OCI-M2 (cell line): ENCODE results near the gene HNRNPLL.
A peak's percentile ranks its signal among the peaks of the same experiment; 100 is the strongest.
"Not testable (repeated sequence)": the region's sequence is repeated elsewhere in the genome, so short reads cannot be mapped to it uniquely, and the experiment has no call there.

Experiments used
- DNase-seq: peaks from one replicate; lab custom pipeline; 2025; ENCODE audit not compliant: unreplicated experiment; lab: John Stamatoyannopoulos, UW

HNRNPLL gene

DNA sequence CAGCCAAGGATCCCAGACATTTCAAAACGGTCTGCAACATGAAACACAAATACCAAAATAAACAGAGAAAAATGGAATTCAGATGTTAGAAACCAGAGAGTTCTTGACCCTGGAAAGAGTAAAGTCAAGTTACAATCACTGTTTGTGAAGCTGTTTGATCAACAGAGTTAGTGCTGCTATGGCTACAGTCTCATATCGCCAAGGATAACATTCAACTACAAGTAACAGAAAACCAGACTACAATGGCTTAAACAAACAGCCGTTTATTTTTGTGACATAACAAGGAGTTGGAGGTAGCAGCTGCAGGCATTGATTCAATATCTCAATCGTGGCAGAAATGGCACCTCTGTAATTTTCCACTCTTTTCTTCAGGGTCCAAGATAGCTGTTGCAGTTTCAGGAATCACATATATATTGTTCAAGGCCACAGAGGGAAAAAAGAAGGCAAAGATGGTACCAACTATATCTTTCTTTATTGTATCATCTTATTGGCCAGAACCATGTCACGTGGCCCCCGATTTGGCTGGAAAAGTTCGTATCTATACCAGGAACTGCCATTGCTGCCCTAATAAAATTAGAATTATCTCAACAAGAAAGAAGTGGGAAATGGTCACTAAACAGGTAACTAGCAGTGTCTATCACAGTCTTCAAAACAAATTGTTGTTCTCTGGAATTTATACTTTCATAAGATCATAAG, 17.7 kb upstream of the HNRNPLL start:
- no peak for DNase-seq

DNA sequence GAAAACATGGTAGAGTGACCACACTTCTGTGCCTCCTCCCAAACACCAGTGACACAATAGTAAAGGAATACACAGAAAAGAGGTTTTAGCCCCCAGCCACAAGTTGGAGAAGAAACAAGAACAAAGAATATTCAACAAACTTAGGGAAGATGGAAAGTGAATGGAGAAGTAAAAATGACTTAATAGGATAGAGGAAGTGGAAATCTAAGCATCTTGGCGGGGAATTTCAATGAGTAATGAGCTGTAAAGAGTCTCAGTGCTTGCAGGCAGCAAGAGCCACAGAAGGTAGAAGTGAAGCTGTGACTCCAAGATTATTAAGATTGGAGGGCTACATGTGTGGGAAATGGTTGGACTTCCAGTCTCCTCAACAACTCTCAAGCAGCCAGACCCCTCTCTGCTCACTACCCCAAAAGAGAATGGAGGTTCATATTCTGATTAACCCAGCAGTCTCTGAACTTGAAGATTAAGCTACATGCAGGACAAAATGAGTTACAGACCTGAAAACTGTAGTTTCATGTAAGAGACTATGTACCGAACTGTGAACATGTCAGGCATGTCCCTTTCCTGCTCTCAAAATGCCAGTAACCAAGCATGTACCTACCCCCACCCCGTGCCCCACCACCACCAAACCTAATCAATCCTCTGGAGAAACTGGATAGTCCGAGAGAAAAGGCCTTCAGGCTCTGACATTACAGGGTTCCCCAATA, 16.9 kb upstream of the HNRNPLL start:
- no peak for DNase-seq

DNA sequence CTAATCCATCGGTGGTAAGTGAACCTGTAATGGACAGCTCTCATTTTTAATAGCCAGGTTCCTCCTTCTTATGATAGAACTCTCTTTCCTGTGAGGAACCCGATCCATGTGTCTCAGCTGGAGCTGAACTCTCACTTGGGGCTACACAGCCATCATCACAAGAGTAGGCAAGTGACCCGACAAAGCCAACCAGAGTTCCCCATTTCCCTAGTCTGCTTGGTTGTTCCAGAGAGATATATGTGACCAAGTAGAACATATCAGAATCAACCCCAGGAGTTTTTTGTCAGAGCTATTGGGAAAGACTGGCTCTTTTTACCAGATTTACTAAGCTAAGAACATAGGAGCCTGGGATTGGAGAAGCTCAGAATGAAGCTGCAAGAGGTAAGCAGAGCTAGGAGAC, 14.6 kb upstream of the HNRNPLL start:
- DNase-seq, result no peak

DNA sequence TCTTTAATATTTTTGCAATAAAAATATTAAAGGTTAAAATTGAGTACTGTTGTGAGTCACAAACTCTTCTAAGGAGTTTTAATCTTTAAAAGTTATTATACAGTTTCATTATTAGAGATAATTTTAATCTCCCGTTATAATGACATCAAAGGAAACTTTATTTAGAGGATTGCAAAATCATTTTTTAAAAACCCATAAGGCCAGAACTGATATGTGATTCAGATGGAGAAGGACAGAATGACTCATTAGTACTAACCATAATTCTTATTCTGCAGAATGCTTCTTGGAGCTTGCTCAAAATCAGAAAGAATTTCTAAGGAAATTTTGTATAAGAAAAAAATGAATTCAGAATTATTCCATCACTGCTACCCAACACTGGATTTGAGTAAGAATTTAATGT, 12.5 kb upstream of the HNRNPLL start:
- DNase-seq, result no peak

GRCh38 chr2:38613849-38614213, 11.1 kb upstream of the HNRNPLL start:
- DNase-seq, result peak; percentile 71

GRCh38 chr2:38613126-38613848, 10.6 kb upstream of the HNRNPLL start:
- no peak for DNase-seq

- DNase-seq, result no peak
These were observed 8.4 kb upstream of the HNRNPLL start for GRCh38 chr2:38610851-38611801.

DNA sequence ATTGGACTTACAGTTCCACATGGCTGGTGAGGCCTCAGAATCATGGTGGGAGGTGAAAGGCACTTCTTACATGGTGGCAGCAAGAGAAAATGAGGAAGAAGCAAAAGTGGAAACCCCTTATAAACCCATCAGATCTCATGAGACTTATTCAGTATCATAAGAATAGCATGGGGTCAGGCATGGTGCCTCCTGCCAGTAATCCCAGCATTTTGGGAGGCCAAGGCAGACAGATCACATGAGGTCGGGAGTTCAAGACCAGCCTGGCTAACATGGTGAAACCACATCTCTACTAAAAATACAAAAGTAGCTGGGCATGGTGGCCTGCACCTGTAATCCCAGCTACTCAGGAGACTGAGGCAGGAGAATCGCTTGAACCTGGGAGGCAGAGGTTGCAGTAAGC, 6.5 kb upstream of the HNRNPLL start:
- DNase-seq, result not testable (repeated sequence)

DNA sequence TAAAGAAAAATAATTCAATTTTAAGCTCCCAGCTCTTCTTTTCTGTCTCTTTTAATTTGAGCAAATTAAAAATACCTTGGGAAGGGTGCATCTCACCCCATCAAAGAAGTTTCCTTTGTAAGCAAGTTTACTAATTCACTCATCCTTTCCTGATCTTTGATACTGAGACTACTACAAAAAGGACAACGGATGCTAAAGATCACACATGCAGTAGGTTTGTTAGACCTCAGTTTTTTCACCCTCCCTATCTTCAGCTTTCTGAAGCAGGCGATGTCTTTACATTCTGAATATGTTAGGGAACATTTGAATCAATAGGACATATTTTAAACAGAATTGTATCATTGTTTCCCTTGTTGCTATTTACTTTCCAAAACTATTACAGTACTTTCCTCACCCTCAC, 6.0 kb upstream of the HNRNPLL start:
- no peak for DNase-seq

- DNase-seq, result no peak
These were observed 2.6 kb upstream of the HNRNPLL start for GRCh38 chr2:38605298-38605830.

- DNase-seq, result peak; percentile 34
These were observed 918 bp upstream of the HNRNPLL start for GRCh38 chr2:38603402-38604290.

GRCh38 chr2:38602136-38602731, 494 bp downstream of the HNRNPLL start:
- no peak for DNase-seq

GRCh38 chr2:38601463-38602135, 1.1 kb downstream of the HNRNPLL start:
- DNase-seq, result no peak

GRCh38 chr2:38600921-38601455, 1.7 kb downstream of the HNRNPLL start:
- DNase-seq, result no peak

GRCh38 chr2:38600242-38600891, 2.4 kb downstream of the HNRNPLL start:
- DNase-seq, result no peak

DNA sequence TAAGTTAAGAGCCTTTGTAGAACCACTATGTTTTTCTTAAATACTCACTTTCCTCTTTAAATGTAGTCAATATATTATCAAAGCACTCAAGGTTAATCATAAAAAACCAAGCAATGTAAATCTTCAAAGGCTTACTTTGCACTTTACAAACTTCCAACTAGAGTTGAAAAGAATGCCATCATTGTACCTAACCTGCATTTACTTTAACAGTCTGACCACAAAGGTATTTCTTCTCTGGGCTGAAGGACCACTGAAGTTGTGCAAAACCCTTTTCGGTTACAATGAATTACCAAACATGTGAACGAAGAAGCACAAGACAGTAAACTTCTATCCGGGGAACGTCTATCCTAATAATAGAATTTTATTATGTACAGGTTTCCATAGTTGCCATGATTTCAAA, 3.0 kb downstream of the HNRNPLL start:
- DNase-seq, result no peak

GRCh38 chr2:38598991-38599295, 3.8 kb downstream of the HNRNPLL start:
- DNase-seq, result no peak
